ENCODE results near the gene AFAP1L1. TPM values are rescaled to one million over a fixed set of nuclear protein-coding genes. Genes with fewer than 3 reads are reported as not detected.

AFAP1L1 gene
- total RNA-seq, 1 experiment from 2014 or later, result 19.6 TPM

GRCh38 chr5:149323621-149324205 is 52.1 kb downstream of the AFAP1L1 start:
- Histone ChIP-seq H3K4me3 (ENCODE audit: low read length) (no peak overlapping the region), H2AFZ (ENCODE audit: low read length) (no peak overlapping the region), H3K27ac (ENCODE audit: low read length) (no peak overlapping the region), H3K27me3 (ENCODE audit: low read length) (no peaks in the 10 kb centered on the region), H3K9me3 (ENCODE audit: low read length) (no peaks in the 10 kb centered on the region), H3K9me2 (replicated peaks; ENCODE audit: low read length) (no peaks in the 10 kb centered on the region), H3F3A (ENCODE audit: low read length, unreplicated experiment) (no peaks in the 10 kb centered on the region), H3K9ac (ENCODE audit: low read length) (no peak overlapping the region), H3K4me2 (ENCODE audit: low read length) (no peak overlapping the region), H4K20me1 (ENCODE audit: low read length) (no peaks in the 10 kb centered on the region), H3K36me3 (ENCODE audit: low read depth, low read length) (no peaks in the 10 kb centered on the region), H3K4me1 (ENCODE audit: insufficient read depth, low read length) (peaks cover 15% of the 10 kb centered on the region), H3K79me2 (ENCODE audit: low read length) (no peaks in the 10 kb centered on the region)
- TF ChIP-seq CTCF (conservative IDR thresholded peaks at IDR 0.05; ENCODE audit: low read depth, low read length) (no peak), EZH2phosphoT487 (IDR thresholded peaks at IDR 0.05; ENCODE audit: borderline replicate concordance, low read length) (no peak), EZH2 (IDR thresholded peaks at IDR 0.05; ENCODE audit: low read length, unreplicated experiment) (no peak)
- ChIA-PET CTCF (interaction anchor here (0.6 kb wide), 1 partner anchor 83 kb away, joined by 3 read pairs; no protein-coding TSS in a partner anchor), POLR2A (ENCODE audit: unreplicated experiment) (no interaction called here)
- BruUV-seq (replicated peaks), result no TSS peak
- no peak for ATAC-seq
- DNase-seq, result no peak
- intact Hi-C loops (cut with micrococcal nuclease), result loop anchor here (10.0 kb wide), 1 partner anchor 59 kb away; no protein-coding TSS in a partner anchor

- no peak overlapping the region for H3K4me2 ChIP-seq (ENCODE audit: low read length)
- DNase-seq (no peak), ATAC-seq (no peak)
- no peaks in the 10 kb centered on the region for H3F3A ChIP-seq (ENCODE audit: low read length, unreplicated experiment)
- H3K36me3 ChIP-seq (ENCODE audit: low read depth, low read length), result no peaks in the 10 kb centered on the region
- no peaks in the 10 kb centered on the region for H3K27me3 ChIP-seq (ENCODE audit: low read length)
- intact Hi-C loops (cut with micrococcal nuclease), result loop anchor here (10.0 kb wide), 1 partner anchor 60 kb away; no protein-coding TSS in a partner anchor
- H2AFZ ChIP-seq (ENCODE audit: low read length), result no peak overlapping the region
- no TSS peak for BruUV-seq (replicated peaks)
- H4K20me1 ChIP-seq (ENCODE audit: low read length), result no peaks in the 10 kb centered on the region
- H3K4me1 ChIP-seq (ENCODE audit: insufficient read depth, low read length), result peaks cover 15% of the 10 kb centered on the region
- H3K9ac ChIP-seq (ENCODE audit: low read length), result no peak overlapping the region
- no peak for TF ChIP-seq CTCF (conservative IDR thresholded peaks at IDR 0.05; ENCODE audit: low read depth, low read length)
- no peak for TF ChIP-seq EZH2 (IDR thresholded peaks at IDR 0.05; ENCODE audit: low read length, unreplicated experiment)
- no peak for TF ChIP-seq EZH2phosphoT487 (IDR thresholded peaks at IDR 0.05; ENCODE audit: borderline replicate concordance, low read length)
- H3K9me2 ChIP-seq (replicated peaks; ENCODE audit: low read length), result no peaks in the 10 kb centered on the region
- ChIA-PET POLR2A (ENCODE audit: unreplicated experiment) (no interaction called here), CTCF (interaction anchor here (0.6 kb wide), 1 partner anchor 82 kb away, joined by 3 read pairs; no protein-coding TSS in a partner anchor)
- no peak overlapping the region for H3K4me3 ChIP-seq (ENCODE audit: low read length)
- no peaks in the 10 kb centered on the region for H3K9me3 ChIP-seq (ENCODE audit: low read length)
- H3K79me2 ChIP-seq (ENCODE audit: low read length), result no peaks in the 10 kb centered on the region
- no peak overlapping the region for H3K27ac ChIP-seq (ENCODE audit: low read length)
These were observed 53.0 kb downstream of the AFAP1L1 start for GRCh38 chr5:149324641-149325040.

DNA sequence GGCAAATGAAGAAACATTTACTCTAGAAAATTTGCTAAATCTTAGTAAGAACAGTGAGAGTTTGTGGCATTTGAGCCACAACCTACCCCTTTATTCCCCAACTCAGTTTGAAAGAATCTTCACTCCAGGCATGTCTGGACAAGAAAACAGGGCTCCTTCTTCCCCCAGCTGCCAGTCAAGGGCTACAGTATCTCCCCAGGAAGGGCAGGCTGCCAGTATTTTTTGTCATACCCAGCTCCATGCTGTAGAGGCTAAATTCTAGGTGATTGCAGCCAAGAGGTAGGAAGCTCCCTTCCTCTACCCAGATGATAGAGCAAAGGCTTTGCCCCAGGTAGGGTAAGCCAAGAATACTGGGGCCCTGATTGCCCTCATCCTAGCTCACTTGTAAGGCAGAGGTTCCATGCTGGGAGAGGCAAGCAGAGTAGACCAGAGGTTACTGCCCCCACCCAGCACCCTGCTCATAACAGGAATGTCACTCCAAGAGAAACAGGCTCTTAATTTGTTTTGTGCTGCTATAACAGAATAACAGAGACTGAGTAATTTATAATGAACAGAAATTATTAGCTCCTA is 53.6 kb downstream of the AFAP1L1 start:
- intact Hi-C loops (cut with micrococcal nuclease), result loop anchor here (10.0 kb wide), 1 partner anchor 60 kb away; no protein-coding TSS in a partner anchor
- H4K20me1 ChIP-seq (ENCODE audit: low read length), result no peaks in the 10 kb centered on the region
- H3K27ac ChIP-seq (ENCODE audit: low read length), result no peak overlapping the region
- POLR2A ChIA-PET (ENCODE audit: unreplicated experiment), result no interaction called here
- no peaks in the 10 kb centered on the region for H3K27me3 ChIP-seq (ENCODE audit: low read length)
- H3F3A ChIP-seq (ENCODE audit: low read length, unreplicated experiment), result no peaks in the 10 kb centered on the region
- no peak overlapping the region for H3K4me3 ChIP-seq (ENCODE audit: low read length)
- H2AFZ ChIP-seq (ENCODE audit: low read length), result no peak overlapping the region
- ATAC-seq, result no peak
- no peaks in the 10 kb centered on the region for H3K36me3 ChIP-seq (ENCODE audit: low read depth, low read length)
- H3K79me2 ChIP-seq (ENCODE audit: low read length), result no peaks in the 10 kb centered on the region
- CTCF ChIA-PET, result no interaction called here
- no peak for TF ChIP-seq EZH2phosphoT487 (IDR thresholded peaks at IDR 0.05; ENCODE audit: borderline replicate concordance, low read length)
- TF ChIP-seq EZH2 (IDR thresholded peaks at IDR 0.05; ENCODE audit: low read length, unreplicated experiment), result no peak
- no peak for TF ChIP-seq CTCF (conservative IDR thresholded peaks at IDR 0.05; ENCODE audit: low read depth, low read length)
- no peak overlapping the region for H3K9ac ChIP-seq (ENCODE audit: low read length)
- no TSS peak for BruUV-seq (replicated peaks)
- H3K4me1 ChIP-seq (ENCODE audit: insufficient read depth, low read length), result peaks cover 15% of the 10 kb centered on the region
- no peak for DNase-seq
- H3K9me2 ChIP-seq (replicated peaks; ENCODE audit: low read length), result no peaks in the 10 kb centered on the region
- no peaks in the 10 kb centered on the region for H3K9me3 ChIP-seq (ENCODE audit: low read length)
- no peak overlapping the region for H3K4me2 ChIP-seq (ENCODE audit: low read length)
